Stomach (tissue), 9 donors: ENCODE measurements around the gene CARS1. TPM values are rescaled to one million over a fixed set of nuclear protein-coding genes. Genes with fewer than 3 reads are reported as not detected.

Source experiments
- DNase-seq, 2 donors: peaks; one replicate each; pipeline versions ENCODE4 v3.0.0 to v3.0.0-alpha.2; 2013 to 2019
- H3K27ac ChIP-seq, 5 donors: fragments of 200-600 bp in 4 of 5; sonication (generic) in 4 of 5; one replicate each; pipeline ENCODE4 v1.5.1; 2013 to 2019; ENCODE audit warnings: mild to moderate bottlenecking in 1 of 5, moderate library complexity in 1 of 5
- H3K27me3 ChIP-seq, 3 donors: fragments of 200-600 bp; sonication (generic); one replicate each; pipeline ENCODE4 v1.5.1; 2017 to 2019; ENCODE audit warnings: mixed run types in 1 of 3
- H3K36me3 ChIP-seq, 4 donors: fragments of 200-600 bp; sonication (generic); 1 replicate in 3 of 4; 2 replicates in 1 of 4; pipeline ENCODE4 v1.5.1; 2016 to 2019
- H3K4me1 ChIP-seq, 4 donors: fragments of 200-600 bp; sonication (generic); one replicate each; pipeline ENCODE4 v1.5.1; 2016 to 2019
- H3K4me3 ChIP-seq, 4 donors: fragments of 200-600 bp; sonication (generic) in 3 of 4; one replicate each; pipeline ENCODE4 v1.5.1; 2016 to 2019; ENCODE audit warnings: mild to moderate bottlenecking in 1 of 4
- H3K9me3 ChIP-seq, 4 donors: fragments of 200-600 bp; sonication (generic); one replicate each; pipeline ENCODE4 v1.5.1; 2016 to 2019
- EP300 ChIP-seq: sonication (generic); formaldehyde crosslinking; IDR thresholded peaks from one replicate; pipeline ENCODE4 v1.6.1; 2017; ENCODE audit warnings: antibody characterized with exemption
- POLR2A ChIP-seq, 4 donors: fragments of 450-650 bp; IDR thresholded peaks; one replicate each; pipeline ENCODE4 v1.6.1; 2016; ENCODE audit warnings: antibody characterized with exemption in 4 of 4, control low read depth in 2 of 4, mild to moderate bottlenecking in 1 of 4, moderate library complexity in 1 of 4
- POLR2AphosphoS5 ChIP-seq, 3 donors: sonication (generic); formaldehyde crosslinking; IDR thresholded peaks; one replicate each; pipeline ENCODE4 v1.6.1; 2016; ENCODE audit warnings: antibody characterized with exemption in 3 of 3
- WGBS, 5 donors: extraction: QIAGEN DNeasy Blood & Tissue Kit in 3 of 5; methylation state at CpG; one replicate each; pipeline versions ENCODE4 v1.1.5 to v1.1.7; 2013 to 2018; 5-methylcytosine and 5-hydroxymethylcytosine counted together
- intact Hi-C: fragments of 100-400 bp; cut with DNase I; formaldehyde crosslinking; loops from one replicate; pipeline ENCODE4 v1.15.1; 2023; ENCODE audit warnings: low total_unique reads
- polyA plus RNA-seq, 3 donors: library from polyadenylated mRNA; stranded (reverse); fragments of 200-250 nt; gene quantifications; one replicate each; pipeline ENCODE4 v1.2.3, GENCODE V29; 2013
- total RNA-seq, 5 donors: library from RNA; depleted of rRNA; stranded (reverse); fragments of >200 nt; gene quantifications; one replicate each; pipeline versions ENCODE4 v1.1.0 to v1.2.3, GENCODE V29; 2014 to 2016
- TF ChIP-seq, protein P1 (sequence below), 7 experiments: fragments of 450-650 bp in 4 of 7; fragments of 200-600 bp in 3 of 7; sonication (generic) in 3 of 7; IDR thresholded peaks; one replicate each; pipeline ENCODE4 v1.5.1; 2016 to 2019; ENCODE audit warnings: antibody characterized with exemption in 7 of 7, control low read depth in 2 of 7, mild to moderate bottlenecking in 1 of 7
- donor health status: healthy with polysubstance abuse.
- donor health status: Bipolar disorder and iron deficiency.
- donor health status: healthy.

CARS1 gene
- total and polyA plus RNA-seq, 8 donors, result 25.2 to 54.2 (median 41.8) TPM

DNA sequence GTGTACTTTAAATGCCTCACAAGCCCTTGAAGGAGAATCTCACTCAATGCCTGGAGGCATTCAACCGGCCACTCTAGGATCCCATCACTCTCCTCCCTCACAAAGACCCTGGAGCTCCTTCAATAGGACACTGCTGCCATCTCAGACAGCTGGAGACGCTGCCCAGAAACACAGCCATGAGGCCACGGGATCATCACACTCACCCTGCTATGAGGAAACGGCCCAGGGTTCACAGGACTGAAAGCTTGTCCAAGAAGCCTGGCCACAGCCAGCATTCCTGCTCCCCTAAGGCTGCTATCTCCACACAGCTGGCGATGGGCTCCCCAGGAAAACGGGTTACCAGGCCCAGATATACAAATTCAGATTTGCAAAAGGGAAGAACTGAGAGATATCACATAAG, 13.2 kb downstream of the CARS1 start:
- 43 to 67% (median 49%) methylated on average over 5 to 6 of the region's 6 CpGs for WGBS, 5 donors
- intact Hi-C loops, result no loop called here
- H3K4me3 ChIP-seq, result no peak overlapping the region
- H3K36me3 ChIP-seq, result peaks cover 20 to 71% (median 61%) of the 10 kb centered on the region in 4 donors
- no peaks in the 10 kb centered on the region for H3K27me3 ChIP-seq
- peak overlapping the region; percentile 52 to 77 (median 68) for H3K27ac ChIP-seq
- no peaks in the 10 kb centered on the region for H3K9me3 ChIP-seq
- TF ChIP-seq EP300, result no peak
- TF ChIP-seq POLR2AphosphoS5 (IDR thresholded peaks at IDR 0.05), result no peak
- TF ChIP-seq POLR2A (IDR thresholded peaks at IDR 0.05), result no peak
- TF ChIP-seq, protein P1, sequence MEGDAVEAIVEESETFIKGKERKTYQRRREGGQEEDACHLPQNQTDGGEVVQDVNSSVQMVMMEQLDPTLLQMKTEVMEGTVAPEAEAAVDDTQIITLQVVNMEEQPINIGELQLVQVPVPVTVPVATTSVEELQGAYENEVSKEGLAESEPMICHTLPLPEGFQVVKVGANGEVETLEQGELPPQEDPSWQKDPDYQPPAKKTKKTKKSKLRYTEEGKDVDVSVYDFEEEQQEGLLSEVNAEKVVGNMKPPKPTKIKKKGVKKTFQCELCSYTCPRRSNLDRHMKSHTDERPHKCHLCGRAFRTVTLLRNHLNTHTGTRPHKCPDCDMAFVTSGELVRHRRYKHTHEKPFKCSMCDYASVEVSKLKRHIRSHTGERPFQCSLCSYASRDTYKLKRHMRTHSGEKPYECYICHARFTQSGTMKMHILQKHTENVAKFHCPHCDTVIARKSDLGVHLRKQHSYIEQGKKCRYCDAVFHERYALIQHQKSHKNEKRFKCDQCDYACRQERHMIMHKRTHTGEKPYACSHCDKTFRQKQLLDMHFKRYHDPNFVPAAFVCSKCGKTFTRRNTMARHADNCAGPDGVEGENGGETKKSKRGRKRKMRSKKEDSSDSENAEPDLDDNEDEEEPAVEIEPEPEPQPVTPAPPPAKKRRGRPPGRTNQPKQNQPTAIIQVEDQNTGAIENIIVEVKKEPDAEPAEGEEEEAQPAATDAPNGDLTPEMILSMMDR (IDR thresholded peaks at IDR 0.05), result no peak
- H3K4me1 ChIP-seq, result peaks cover 18 to 54% (median 40%) of the 10 kb centered on the region in 4 donors
- no peak for DNase-seq

DNA sequence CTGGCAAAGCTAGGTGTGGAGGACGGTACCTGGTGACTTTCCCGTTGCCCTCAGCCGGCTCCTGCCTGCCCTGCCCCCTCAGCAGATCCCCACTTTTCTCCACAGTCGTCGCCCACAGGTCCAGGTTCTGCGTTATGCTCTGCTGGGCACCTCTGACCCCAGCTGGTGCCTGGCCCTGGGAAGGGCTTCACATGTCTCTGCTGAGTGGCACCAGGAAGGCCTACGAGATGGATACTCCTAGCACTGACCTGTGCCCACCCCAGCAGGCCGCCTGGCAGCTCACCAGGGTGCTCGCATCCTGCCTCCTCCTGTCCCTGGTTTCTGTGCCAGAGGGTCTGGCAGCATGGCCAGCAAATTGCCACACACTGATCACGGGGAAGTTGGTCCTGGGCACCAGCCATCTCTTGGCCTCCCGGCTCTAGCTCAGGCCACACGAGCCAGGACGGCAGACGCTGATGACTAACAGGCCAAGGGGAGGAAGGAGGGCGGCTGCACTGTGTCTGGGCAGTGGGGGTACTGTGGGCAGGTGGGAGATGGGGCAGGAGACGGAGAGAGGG, 13.8 kb downstream of the CARS1 start:
- peak overlapping the region; percentile 52 to 77 (median 68) for H3K27ac ChIP-seq
- H3K27me3 ChIP-seq, result no peaks in the 10 kb centered on the region
- intact Hi-C loops, result no loop called here
- H3K4me1 ChIP-seq, result peaks cover 15 to 49% (median 36%) of the 10 kb centered on the region in 4 donors
- no peaks in the 10 kb centered on the region for H3K9me3 ChIP-seq
- H3K4me3 ChIP-seq, result no peak overlapping the region
- no peak for TF ChIP-seq POLR2A (IDR thresholded peaks at IDR 0.05)
- TF ChIP-seq, protein P1 (IDR thresholded peaks at IDR 0.05), result no peak
- peak in 2 of 3 donors; percentile 30 to 32 for TF ChIP-seq POLR2AphosphoS5 (IDR thresholded peaks at IDR 0.05)
- peak; percentile 32 for TF ChIP-seq EP300
- DNase-seq, result peak in 1 of 2 donors; percentile 78
- WGBS, 5 donors, result 39 to 77% (median 45%) methylated on average over 14 to 16 of the region's 16 CpGs
- H3K36me3 ChIP-seq, result peaks cover 26 to 77% (median 67%) of the 10 kb centered on the region in 4 donors

DNA sequence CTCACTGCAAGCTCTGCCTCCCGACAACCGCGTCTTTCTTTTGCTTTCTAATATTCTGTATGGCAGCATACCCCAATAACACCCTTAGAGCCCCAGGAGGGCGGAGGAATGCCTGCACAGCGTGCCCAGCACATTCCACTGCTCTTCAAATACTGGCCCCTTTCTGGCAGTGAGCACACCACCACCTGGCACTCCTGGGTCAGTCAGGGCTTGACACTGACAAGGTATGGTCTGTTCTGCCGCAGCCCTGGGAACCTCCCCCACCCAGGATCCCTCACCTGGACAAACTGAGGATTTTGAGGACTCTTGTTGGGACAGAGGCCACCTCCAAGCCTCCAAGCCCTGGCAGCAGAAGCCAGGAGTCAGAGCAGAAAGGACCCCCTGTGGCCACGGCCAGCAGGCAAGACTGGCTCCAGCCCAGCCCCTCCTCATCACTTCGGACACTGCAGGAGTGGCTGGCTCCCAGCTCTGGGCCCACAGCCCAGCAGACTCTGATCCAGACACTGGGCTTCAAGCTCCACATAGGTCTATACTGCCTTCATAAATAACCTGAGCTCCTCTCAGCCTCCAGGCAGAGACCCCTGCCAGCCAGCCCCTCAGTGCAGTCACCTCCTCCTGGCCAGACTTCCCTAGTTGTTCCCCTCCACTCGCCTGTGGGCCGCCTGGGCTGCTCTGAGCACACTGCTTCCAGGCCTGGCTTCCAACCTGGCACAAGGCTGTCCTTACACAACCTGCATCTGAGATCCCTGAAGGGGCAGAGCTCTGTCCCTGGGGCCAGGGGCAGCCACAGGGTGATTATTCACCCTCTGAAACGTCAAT, 14.5 kb downstream of the CARS1 start:
- intact Hi-C loops, result no loop called here
- 50 to 76% (median 60%) methylated on average over 8 to 11 of the region's 11 CpGs for WGBS, 5 donors
- Histone ChIP-seq H3K36me3 (peaks cover 33 to 83% (median 73%) of the 10 kb centered on the region in 4 donors), H3K4me1 (peaks cover 17 to 53% (median 37%) of the 10 kb centered on the region in 4 donors), H3K27me3 (no peaks in the 10 kb centered on the region), H3K27ac (peak overlapping the region; percentile 52 to 77 (median 68)), H3K4me3 (no peak overlapping the region), H3K9me3 (no peaks in the 10 kb centered on the region)
- TF ChIP-seq POLR2AphosphoS5 (IDR thresholded peaks at IDR 0.05) (no peak), EP300 (no peak), POLR2A (IDR thresholded peaks at IDR 0.05) (no peak)
- TF ChIP-seq, protein P1 (IDR thresholded peaks at IDR 0.05), result no peak
- DNase-seq, result no peak

DNA sequence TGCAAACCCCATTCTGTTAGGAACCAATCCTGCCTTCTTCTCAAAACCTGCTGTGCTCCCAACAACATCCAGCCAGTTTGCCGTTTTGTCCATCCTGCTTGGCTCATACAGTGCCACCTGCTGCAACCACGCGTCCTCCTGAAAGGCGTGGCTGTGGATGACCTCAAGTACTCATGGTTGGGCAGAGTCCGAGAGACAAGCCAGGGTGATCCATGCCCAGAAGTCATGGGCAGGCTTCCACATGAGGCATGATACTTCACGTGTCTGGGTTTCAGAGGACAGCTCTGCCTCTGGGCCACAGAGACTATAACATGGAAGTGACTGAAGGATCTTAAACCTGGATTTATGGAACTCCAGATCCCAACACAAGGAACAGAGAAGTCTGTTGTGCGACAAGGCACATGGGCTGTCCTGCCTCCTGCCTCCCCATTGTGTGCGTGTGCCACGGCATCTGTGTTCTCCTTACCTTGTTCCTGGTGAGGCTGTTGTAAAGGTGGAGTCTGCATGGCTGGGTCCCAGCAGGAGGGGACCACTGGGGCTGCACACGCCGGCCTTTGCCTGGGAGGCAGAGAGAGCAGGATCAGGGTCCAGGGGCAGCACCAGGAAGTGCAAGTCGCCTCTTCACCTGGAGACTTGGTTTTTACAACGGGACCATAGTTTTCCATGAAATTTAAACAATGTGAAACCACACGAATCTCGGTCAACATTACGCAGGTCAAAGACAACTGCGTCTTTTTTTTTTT, 15.4 kb downstream of the CARS1 start:
- peak overlapping the region in 2 of 5 donors; percentile 28 to 77 for H3K27ac ChIP-seq
- H3K4me3 ChIP-seq, result no peak overlapping the region
- no peaks in the 10 kb centered on the region for H3K27me3 ChIP-seq
- peaks cover 40 to 86% (median 75%) of the 10 kb centered on the region in 4 donors for H3K36me3 ChIP-seq
- H3K9me3 ChIP-seq, result no peaks in the 10 kb centered on the region
- DNase-seq, result no peak
- TF ChIP-seq POLR2AphosphoS5 (IDR thresholded peaks at IDR 0.05) (no peak), POLR2A (IDR thresholded peaks at IDR 0.05) (no peak), EP300 (no peak)
- TF ChIP-seq, protein P1 (IDR thresholded peaks at IDR 0.05), result no peak
- intact Hi-C loops, result no loop called here
- WGBS, 5 donors, result 62 to 80% (median 75%) methylated on average over 17 of the region's 17 CpGs
- peaks cover 25 to 61% (median 39%) of the 10 kb centered on the region in 4 donors for H3K4me1 ChIP-seq
